ENCODE results near the gene NFILZ.

The NFILZ gene

GRCh38 chr19:8675066-8675465 is 44.6 kb downstream of the NFILZ start:
- Histone ChIP-seq H3K9me3 (ENCODE audit: control insufficient read depth, insufficient read depth, low read length) (no peaks in the 10 kb centered on the region), H3K9me2 (replicated peaks; ENCODE audit: control insufficient read depth, low read length) (no peaks in the 10 kb centered on the region), H3K27ac (ENCODE audit: low read depth, low read length) (no peak overlapping the region), H3K27me3 (ENCODE audit: control insufficient read depth, low read length) (peaks cover 2% of the 10 kb centered on the region; the same call in 1 of the 2 replicates), H4K20me1 (ENCODE audit: control insufficient read depth, insufficient read depth, low read depth, low read length) (no peaks in the 10 kb centered on the region), H3K4me2 (ENCODE audit: low read length) (no peak overlapping the region), H3K79me2 (ENCODE audit: control insufficient read depth, low read length) (no peaks in the 10 kb centered on the region), H3F3A (ENCODE audit: control insufficient read depth, insufficient read depth) (no peaks in the 10 kb centered on the region), H3K36me3 (ENCODE audit: control insufficient read depth, low read length) (no peaks in the 10 kb centered on the region), H3K4me1 (ENCODE audit: control insufficient read depth, low read length) (peaks cover 12% of the 10 kb centered on the region), H3K4me3 (ENCODE audit: low read length) (no peak overlapping the region)
- TF ChIP-seq EZH2phosphoT487 (IDR thresholded peaks at IDR 0.05; ENCODE audit: borderline replicate concordance, low read length) (no peak), CTCF (IDR thresholded peaks at IDR 0.05; ENCODE audit: low read depth, low read length, poor library complexity, severe bottlenecking) (no peak)

DNA sequence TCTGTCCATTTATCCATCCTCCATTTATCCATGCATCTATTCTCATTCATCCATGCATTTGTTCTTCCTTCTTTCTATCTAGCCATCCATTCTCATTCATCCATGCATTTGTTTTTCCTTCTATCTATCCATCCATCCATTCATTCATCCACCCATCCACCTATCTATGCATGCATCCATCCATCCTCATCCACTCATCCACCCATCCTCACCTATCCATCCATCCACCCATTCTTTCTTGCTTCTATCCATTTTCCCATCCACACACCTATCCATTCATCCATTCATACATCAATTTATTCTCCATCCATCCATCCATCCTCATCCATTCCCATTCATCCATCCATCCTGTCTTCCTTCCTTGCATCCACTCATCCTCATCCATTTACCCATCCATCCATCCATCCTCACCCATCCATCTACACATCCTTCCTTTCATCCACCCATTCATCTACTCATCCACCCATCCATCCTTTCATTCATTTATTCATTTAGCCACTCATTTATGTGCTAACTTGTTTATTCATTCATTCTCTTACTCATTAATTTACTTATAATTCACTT is 47.9 kb downstream of the NFILZ start:
- Histone ChIP-seq H3K27ac (ENCODE audit: low read depth, low read length) (no peak overlapping the region), H3K36me3 (ENCODE audit: control insufficient read depth, low read length) (no peaks in the 10 kb centered on the region), H3K4me3 (ENCODE audit: low read length) (no peak overlapping the region), H3K27me3 (ENCODE audit: control insufficient read depth, low read length) (peaks cover 2% of the 10 kb centered on the region; the same call in 1 of the 2 replicates), H3K4me2 (ENCODE audit: low read length) (no peak overlapping the region), H4K20me1 (ENCODE audit: control insufficient read depth, insufficient read depth, low read depth, low read length) (no peaks in the 10 kb centered on the region), H3K79me2 (ENCODE audit: control insufficient read depth, low read length) (no peaks in the 10 kb centered on the region), H3F3A (ENCODE audit: control insufficient read depth, insufficient read depth) (no peaks in the 10 kb centered on the region), H3K9me2 (replicated peaks; ENCODE audit: control insufficient read depth, low read length) (no peaks in the 10 kb centered on the region), H3K4me1 (ENCODE audit: control insufficient read depth, low read length) (no peaks in the 10 kb centered on the region), H3K9me3 (ENCODE audit: control insufficient read depth, insufficient read depth, low read length) (no peaks in the 10 kb centered on the region)
- TF ChIP-seq CTCF (IDR thresholded peaks at IDR 0.05; ENCODE audit: low read depth, low read length, poor library complexity, severe bottlenecking) (no peak), EZH2phosphoT487 (IDR thresholded peaks at IDR 0.05; ENCODE audit: borderline replicate concordance, low read length) (no peak)
